HEK293 (cell line): ENCODE data around the gene PDZD8.

Experiments used
- CTCF ChIP-seq: fragments of 450-650 bp; formaldehyde crosslinking; IDR thresholded peaks from 2 replicates; pipeline ENCODE4 v1.5.1; 2016; ENCODE audit warnings: missing biosample characterization, missing genetic modification characterization
- GLI4 ChIP-seq: fragments of 450-650 bp; formaldehyde crosslinking; IDR thresholded peaks from 2 replicates; pipeline ENCODE4 v1.5.1; 2016; ENCODE audit warnings: missing biosample characterization, missing genetic modification characterization
- KLF8 ChIP-seq: fragments of 450-650 bp; formaldehyde crosslinking; IDR thresholded peaks from 2 replicates; pipeline ENCODE4 v1.5.1; 2016; ENCODE audit warnings: missing biosample characterization, missing genetic modification characterization
- TCF7L2 ChIP-seq: IDR thresholded peaks from 2 replicates; pipeline ENCODE4 v1.6.1; 2011; ENCODE audit warnings: low read depth, mild to moderate bottlenecking, inconsistent platforms, low read length, moderate library complexity, borderline replicate concordance
- ZFP41 ChIP-seq: fragments of 450-650 bp; formaldehyde crosslinking; IDR thresholded peaks from 2 replicates; pipeline ENCODE4 v1.5.1; 2016; ENCODE audit warnings: missing biosample characterization, missing genetic modification characterization, borderline replicate concordance
- ZNF639 ChIP-seq: fragments of 450-650 bp; formaldehyde crosslinking; IDR thresholded peaks from 2 replicates; pipeline ENCODE4 v1.5.1; 2016; ENCODE audit warnings: missing biosample characterization, missing genetic modification characterization
- ZNF768 ChIP-seq: fragments of 450-650 bp; formaldehyde crosslinking; IDR thresholded peaks from 2 replicates; pipeline ENCODE4 v1.5.1; 2018; ENCODE audit warnings: missing biosample characterization, mild to moderate bottlenecking, missing genetic modification characterization

GRCh38 chr10:117355072-117355471 is 20.2 kb downstream of the PDZD8 start:
- TF ChIP-seq CTCF = no peak
- TF ChIP-seq TCF7L2 = no peak
- TF ChIP-seq ZNF768 (tag by site-specific recombination) = no peak
- TF ChIP-seq KLF8 (tag by site-specific recombination) = no peak
- no peak for TF ChIP-seq ZFP41
- no peak for TF ChIP-seq GLI4 (tag by site-specific recombination)
- TF ChIP-seq ZNF639 (tag by site-specific recombination) = no peak
